H1 (cell line): ENCODE measurements around the gene HIVEP3. TPM values are rescaled to one million over a fixed set of nuclear protein-coding genes. Genes with fewer than 3 reads are reported as not detected.

Source experiments
- CTCF ChIA-PET: fragments of 300-600 bp; sonication (Branson Sonifier 250); formaldehyde crosslinking; loops from one replicate; lab custom pipeline; 2021; ENCODE audit not compliant: partially characterized antibody; lab: Charles Lee
- POLR2A ChIA-PET: fragments of 300-600 bp; sonication (Branson Sonifier 250); formaldehyde crosslinking; loops from one replicate; lab custom pipeline; 2021; ENCODE audit warnings: inconsistent platforms; ENCODE audit not compliant: partially characterized antibody; lab: Charles Lee
- DNase-seq, 2 experiments: peaks; one replicate each; pipeline versions ENCODE4 v3.0.0 to v3.0.0-alpha.2; 2010 to 2022; ENCODE audit warnings: low spot score in 2 of 2, low read depth in 1 of 2, mixed read lengths in 1 of 2
- FAIRE-seq: peaks from 2 replicates; lab custom pipeline; 2011; peaks lifted over from hg19 to GRCh38; lab: Jason Lieb, UNC
- H2AFZ ChIP-seq: 2 replicates; pipeline ENCODE4 v1.8.1; 2012; ENCODE audit warnings: low read length, inconsistent platforms
- H2AK5ac ChIP-seq: 2 replicates; pipeline ENCODE4 v1.6.1; 2013; ENCODE audit warnings: low read depth, low read length
- H2BK120ac ChIP-seq: replicated peaks from 2 replicates; pipeline ENCODE3; 2013; ENCODE audit warnings: low read depth, low read length, inconsistent platforms
- H2BK12ac ChIP-seq: 2 replicates; pipeline ENCODE4 v1.6.1; 2013; ENCODE audit warnings: low read depth, low read length
- H2BK15ac ChIP-seq: 2 replicates; pipeline ENCODE4 v1.6.1; 2013; ENCODE audit warnings: low read length
- H2BK20ac ChIP-seq: 2 replicates; pipeline ENCODE4 v1.6.1; 2013; ENCODE audit warnings: low read length
- H2BK5ac ChIP-seq: 2 replicates; pipeline ENCODE4 v1.6.1; 2013; ENCODE audit warnings: low read depth, low read length
- H3K14ac ChIP-seq: 2 replicates; pipeline ENCODE4 v1.6.1; 2013; ENCODE audit warnings: inconsistent platforms; ENCODE audit not compliant: insufficient read length
- H3K18ac ChIP-seq: 2 replicates; pipeline ENCODE4 v1.6.1; 2013; ENCODE audit warnings: low read length; ENCODE audit errors: extremely low read depth
- H3K23ac ChIP-seq: 2 replicates; pipeline ENCODE4 v1.6.1; 2013; ENCODE audit warnings: inconsistent platforms; ENCODE audit not compliant: insufficient read length
- H3K23me2 ChIP-seq: 2 replicates; pipeline ENCODE4 v1.6.1; 2013; ENCODE audit warnings: low read depth, low read length
- H3K27ac ChIP-seq: 2 replicates; pipeline ENCODE4 v1.6.1; 2011; ENCODE audit warnings: low read depth, low read length, inconsistent platforms
- H3K27me3 ChIP-seq, 4 experiments: replicated peaks in 1 of 4; 1 replicate in 1 of 4; 2 replicates in 3 of 4; pipeline versions ENCODE4 v1.6.1 to v1.8.1; 2011 to 2013; ENCODE audit warnings: low read length in 3 of 4, mild to moderate bottlenecking in 3 of 4, inconsistent platforms in 2 of 4, mixed read lengths in 2 of 4, moderate library complexity in 1 of 4; ENCODE audit not compliant: control insufficient read depth in 3 of 4, insufficient read depth in 3 of 4; ENCODE audit errors: extremely low read depth in 1 of 4
- H3K36me3 ChIP-seq, 4 experiments: 2 replicates each; pipeline versions ENCODE4 v1.6.1 to v1.8.1; 2011 to 2013; ENCODE audit warnings: mild to moderate bottlenecking in 4 of 4, low read length in 3 of 4, moderate library complexity in 2 of 4, control low read depth in 1 of 4, inconsistent platforms in 1 of 4; ENCODE audit not compliant: insufficient read depth in 4 of 4, control insufficient read depth in 2 of 4
- H3K4ac ChIP-seq: replicated peaks from 2 replicates; pipeline ENCODE3; 2013; ENCODE audit warnings: low read length, low read depth, mixed read lengths, inconsistent platforms; ENCODE audit not compliant: insufficient read length
- H3K4me1 ChIP-seq, 4 experiments: replicated peaks in 1 of 4; 1 replicate in 1 of 4; 2 replicates in 3 of 4; pipeline versions ENCODE4 v1.6.1 to v1.8.1; 2011 to 2013; ENCODE audit warnings: low read length in 3 of 4, inconsistent platforms in 2 of 4, mixed read lengths in 1 of 4; ENCODE audit not compliant: insufficient read depth in 4 of 4, control insufficient read depth in 3 of 4
- H3K4me2 ChIP-seq, 2 experiments: 2 replicates each; pipeline versions ENCODE4 v1.6.1 to v1.8.1; 2011 to 2013; ENCODE audit warnings: low read depth in 2 of 2, low read length in 2 of 2, control low read depth in 1 of 2, inconsistent platforms in 1 of 2, mild to moderate bottlenecking in 1 of 2; ENCODE audit not compliant: insufficient read depth in 1 of 2
- H3K4me3 ChIP-seq, 4 experiments: fragments of 200-600, 300-600 bp in 1 of 4; sonication (generic), shearing (Covaris generic), sonication (Bioruptor Twin) in 1 of 4; 2 replicates each; pipeline versions ENCODE4 v1.5.1 to v1.8.1; 2011 to 2016; ENCODE audit warnings: low read length in 4 of 4, low read depth in 3 of 4, control low read depth in 2 of 4, inconsistent platforms in 2 of 4, mild to moderate bottlenecking in 2 of 4, mixed read lengths in 1 of 4, moderate library complexity in 1 of 4; ENCODE audit not compliant: insufficient read depth in 2 of 4; ENCODE audit errors: extremely low read depth in 1 of 4
- H3K56ac ChIP-seq: replicated peaks from 2 replicates; pipeline ENCODE3; 2013; ENCODE audit warnings: low read depth, mild to moderate bottlenecking, mixed read lengths, low read length, inconsistent platforms; ENCODE audit not compliant: insufficient read length
- H3K79me1 ChIP-seq: 2 replicates; pipeline ENCODE4 v1.6.1; 2013; ENCODE audit warnings: low read depth, low read length, control low read depth
- H3K79me2 ChIP-seq, 2 experiments: 2 replicates each; pipeline versions ENCODE4 v1.6.1 to v1.8.1; 2012 to 2013; ENCODE audit warnings: low read length in 2 of 2, mild to moderate bottlenecking in 2 of 2, inconsistent platforms in 1 of 2; ENCODE audit not compliant: insufficient read depth in 2 of 2, control insufficient read depth in 1 of 2
- H3K9ac ChIP-seq, 4 experiments: replicated peaks in 1 of 4; 1 replicate in 1 of 4; 2 replicates in 3 of 4; pipeline versions ENCODE4 v1.6.1 to v1.8.1; 2011 to 2013; ENCODE audit warnings: low read depth in 3 of 4, low read length in 3 of 4, control low read depth in 2 of 4, mild to moderate bottlenecking in 2 of 4, moderate library complexity in 2 of 4, inconsistent platforms in 1 of 4; ENCODE audit errors: extremely low read depth in 1 of 4
- H3K9me3 ChIP-seq, 2 experiments: 2 replicates each; pipeline versions ENCODE4 v1.6.1 to v1.8.1; 2012 to 2013; ENCODE audit warnings: mild to moderate bottlenecking in 2 of 2, moderate library complexity in 2 of 2, control low read depth in 1 of 2, inconsistent platforms in 1 of 2, low read depth in 1 of 2, low read length in 1 of 2, mixed read lengths in 1 of 2; ENCODE audit not compliant: insufficient read depth in 2 of 2
- H4K20me1 ChIP-seq, 2 experiments: replicated peaks in 1 of 2; 2 replicates each; pipeline versions ENCODE3 to v1.8.1; 2011 to 2013; ENCODE audit warnings: inconsistent platforms in 2 of 2, low read length in 2 of 2, mild to moderate bottlenecking in 1 of 2; ENCODE audit not compliant: insufficient read depth in 2 of 2, control insufficient read depth in 1 of 2
- H4K5ac ChIP-seq: 2 replicates; pipeline ENCODE4 v1.6.1; 2013; ENCODE audit warnings: low read length, low read depth, mixed read lengths, inconsistent platforms; ENCODE audit not compliant: insufficient read length
- H4K8ac ChIP-seq: 2 replicates; pipeline ENCODE4 v1.8.0; 2013; ENCODE audit warnings: mild to moderate bottlenecking, moderate library complexity, low read length, inconsistent platforms; ENCODE audit not compliant: insufficient read depth; ENCODE audit errors: extremely low read depth
- H4K91ac ChIP-seq: replicated peaks from 2 replicates; pipeline ENCODE3; 2013; ENCODE audit warnings: low read length, mixed read lengths, inconsistent platforms; ENCODE audit not compliant: insufficient read length
- BCL11A ChIP-seq, 2 experiments: IDR thresholded peaks; one replicate each; pipeline ENCODE4 v1.6.1; 2011; ENCODE audit warnings: low read depth in 2 of 2, low read length in 2 of 2, mild to moderate bottlenecking in 2 of 2
- BRCA1 ChIP-seq: IDR thresholded peaks from 2 replicates; pipeline ENCODE4 v1.6.1; 2012; ENCODE audit warnings: low read depth, low read length, improper control_type of control experiment
- CTBP2 ChIP-seq: IDR thresholded peaks from 2 replicates; pipeline ENCODE4 v1.7.0; 2011; ENCODE audit warnings: borderline replicate concordance, mild to moderate bottlenecking, moderate library complexity, mixed read lengths, low read length; ENCODE audit not compliant: insufficient read depth, insufficient read length
- CTCF ChIP-seq, 3 experiments: IDR thresholded peaks; 1 replicate in 2 of 3; 2 replicates in 1 of 3; pipeline versions ENCODE4 v1.5.1 to v1.6.1; 2011; ENCODE audit warnings: low read length in 3 of 3, mild to moderate bottlenecking in 3 of 3, inconsistent platforms in 2 of 3, low read depth in 1 of 3, moderate library complexity in 1 of 3; ENCODE audit not compliant: insufficient read depth in 1 of 3; ENCODE audit errors: control extremely low read depth in 1 of 3
- KDM5A ChIP-seq: fragments of 200-600 bp; IDR thresholded peaks from 2 replicates; pipeline ENCODE4 v1.7.1; 2012; ENCODE audit warnings: mild to moderate bottlenecking, low read length, inconsistent platforms, mixed read lengths
- MAFK ChIP-seq: IDR thresholded peaks from 2 replicates; pipeline ENCODE4 v1.6.1; 2012; ENCODE audit warnings: low read depth, mild to moderate bottlenecking, improper control_type of control experiment, low read length
- TCF12 ChIP-seq: IDR thresholded peaks from 2 replicates; pipeline ENCODE4 v1.6.1; 2011; ENCODE audit warnings: low read depth, mild to moderate bottlenecking, low read length
- WGBS, 2 experiments: shearing (Covaris generic) in 1 of 2; methylation state at CpG; one replicate each; pipeline versions ENCODE4 v1.1.6 to v1.1.7; 2013 to 2015; ENCODE audit warnings: low lambda C conversion rate in 2 of 2, mixed read lengths in 2 of 2, inconsistent platforms in 1 of 2, low coverage in 1 of 2, missing lambda C conversion rate in 1 of 2; ENCODE audit not compliant: insufficient replicate concordance in 2 of 2, insufficient coverage in 1 of 2, insufficient read length in 1 of 2; ENCODE audit errors: extremely low coverage in 1 of 2, missing lambda C conversion rate in 1 of 2; 5-methylcytosine and 5-hydroxymethylcytosine counted together
- polyA plus RNA-seq, 7 experiments: library from polyadenylated mRNA; depleted of rRNA in 3 of 7; stranded (reverse) in 5 of 7; unstranded in 2 of 7; fragments of >200 nt in 5 of 7; fragments of 200-250 nt in 2 of 7; gene quantifications; 1 replicate in 5 of 7; 2 replicates in 1 of 7; 4 replicates in 1 of 7; pipeline versions ENCODE4 v1.2.1 to v1.2.3, GENCODE V29; 2011 to 2013; ENCODE audit warnings: missing spikeins in 2 of 7, mixed read lengths in 2 of 7
- total RNA-seq: library from RNA; stranded (reverse); fragmentation: NEBNext Ultra II Directional; extraction: Animal tissue kit (Norgen Biotek cat#: 25700); gene quantifications from 2 replicates; pipeline ENCODE4 v1.2.1, GENCODE V29; 2021

The HIVEP3 gene
- total and polyA plus RNA-seq, 2 of the 8 experiments (the other 6 are each of a cell fraction or from before 2014, with no cell fraction given) = 0.24 to 0.69 TPM

GRCh38 chr1:41655632-41656031 is 263.1 kb downstream of the HIVEP3 start:
- H2AK5ac ChIP-seq = no peak overlapping the region
- H3K14ac ChIP-seq = no peak overlapping the region
- no peak overlapping the region for H2BK5ac ChIP-seq
- no peak for DNase-seq
- no peaks in the 10 kb centered on the region for H3K9me3 ChIP-seq
- H3K9ac ChIP-seq = no peak overlapping the region
- no peak overlapping the region for H3K18ac ChIP-seq
- no peak overlapping the region for H3K27ac ChIP-seq
- no peak overlapping the region for H2BK120ac ChIP-seq
- no peak overlapping the region for H2BK20ac ChIP-seq
- no peaks in the 10 kb centered on the region for H3K79me2 ChIP-seq
- no peaks in the 10 kb centered on the region for H3K79me1 ChIP-seq
- no peak overlapping the region for H2AFZ ChIP-seq
- FAIRE-seq = no peak
- no peak overlapping the region for H3K4ac ChIP-seq
- ChIA-PET POLR2A (no interaction called here), CTCF (interaction anchor here (0.7 to 3.5 kb wide), 5 partner anchors 10 to 81 kb away, joined by 3 to 15 read pairs (median 10); no protein-coding TSS in a partner anchor)
- no peak overlapping the region for H4K5ac ChIP-seq
- H2BK15ac ChIP-seq = no peak overlapping the region
- peaks cover 0 to 4% (median 0%) of the 10 kb centered on the region in 4 experiments; a peak in 3 of 7 replicates for H3K4me1 ChIP-seq
- no peak overlapping the region for H3K4me3 ChIP-seq
- no peak overlapping the region for H3K56ac ChIP-seq
- peaks cover 0 to 2% of the 10 kb centered on the region in 2 experiments for H4K20me1 ChIP-seq
- H3K4me2 ChIP-seq = no peak overlapping the region
- TF ChIP-seq CTBP2 = no peak
- no peak for TF ChIP-seq MAFK
- TF ChIP-seq BCL11A (IDR thresholded peaks at IDR 0.05; ENCODE audit: low read depth in 2 of 2, low read length in 2 of 2) = no peak
- no peak for TF ChIP-seq BRCA1
- no peak for TF ChIP-seq TCF12
- no peak for TF ChIP-seq KDM5A
- TF ChIP-seq CTCF (IDR thresholded peaks at IDR 0.05; ENCODE audit: control extremely low read depth in 1 of 3, insufficient read depth in 1 of 3, low read depth in 1 of 3, low read length in 3 of 3) = no peak
- no peak overlapping the region for H2BK12ac ChIP-seq
- no peaks in the 10 kb centered on the region for H3K36me3 ChIP-seq
- H3K23ac ChIP-seq = no peak overlapping the region
- H4K8ac ChIP-seq = no peak overlapping the region
- H4K91ac ChIP-seq = no peak overlapping the region
- WGBS, 2 experiments = 94% methylated on average over 3 of the region's 3 CpGs; no CpG with 5 or more reads in 1 of the 2 experiments
- peaks cover 8 to 16% (median 11%) of the 10 kb centered on the region in 4 experiments; a peak in 6 of 7 replicates for H3K27me3 ChIP-seq
- H3K23me2 ChIP-seq = no peaks in the 10 kb centered on the region
